ENCODE measurements around the gene SRGN. TPM values are rescaled to one million over a fixed set of nuclear protein-coding genes. Genes with fewer than 3 reads are reported as not detected.
"Not testable (repeated sequence)": the region's sequence is repeated elsewhere in the genome, so short reads cannot be mapped to it uniquely, and the experiment has no call there.

SRGN gene
- total and polyA plus RNA-seq, 8 donors = 4.1 to 40.0 (median 11.5) TPM

DNA sequence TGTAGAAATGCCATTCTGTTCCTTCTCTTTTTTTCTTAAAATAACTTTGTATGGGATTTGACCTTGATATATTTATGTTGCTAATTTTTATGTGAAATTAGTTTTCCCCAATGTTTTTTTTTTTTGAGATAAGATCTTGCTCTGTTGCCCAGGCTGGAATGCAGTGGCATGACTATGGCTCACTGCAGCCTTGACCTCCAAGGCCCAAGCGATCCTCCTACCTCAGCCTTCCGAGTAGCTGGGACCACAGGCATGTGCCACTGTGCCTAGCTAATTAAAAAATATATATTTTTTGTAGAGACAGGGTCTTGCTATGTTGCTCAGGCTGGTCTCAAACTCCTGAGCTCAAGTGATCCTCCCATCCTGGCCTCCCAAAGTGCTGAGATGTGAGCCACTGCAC, 52.1 kb downstream of the SRGN start:
- Histone ChIP-seq H3K9me3 (no peaks in the 10 kb centered on the region), H3K27ac (no peak overlapping the region), H3K4me3 (no peak overlapping the region), H3K27me3 (no peaks in the 10 kb centered on the region), H3K4me1 (no peaks in the 10 kb centered on the region), H3K36me3 (no peaks in the 10 kb centered on the region)
- TF ChIP-seq, protein P1, sequence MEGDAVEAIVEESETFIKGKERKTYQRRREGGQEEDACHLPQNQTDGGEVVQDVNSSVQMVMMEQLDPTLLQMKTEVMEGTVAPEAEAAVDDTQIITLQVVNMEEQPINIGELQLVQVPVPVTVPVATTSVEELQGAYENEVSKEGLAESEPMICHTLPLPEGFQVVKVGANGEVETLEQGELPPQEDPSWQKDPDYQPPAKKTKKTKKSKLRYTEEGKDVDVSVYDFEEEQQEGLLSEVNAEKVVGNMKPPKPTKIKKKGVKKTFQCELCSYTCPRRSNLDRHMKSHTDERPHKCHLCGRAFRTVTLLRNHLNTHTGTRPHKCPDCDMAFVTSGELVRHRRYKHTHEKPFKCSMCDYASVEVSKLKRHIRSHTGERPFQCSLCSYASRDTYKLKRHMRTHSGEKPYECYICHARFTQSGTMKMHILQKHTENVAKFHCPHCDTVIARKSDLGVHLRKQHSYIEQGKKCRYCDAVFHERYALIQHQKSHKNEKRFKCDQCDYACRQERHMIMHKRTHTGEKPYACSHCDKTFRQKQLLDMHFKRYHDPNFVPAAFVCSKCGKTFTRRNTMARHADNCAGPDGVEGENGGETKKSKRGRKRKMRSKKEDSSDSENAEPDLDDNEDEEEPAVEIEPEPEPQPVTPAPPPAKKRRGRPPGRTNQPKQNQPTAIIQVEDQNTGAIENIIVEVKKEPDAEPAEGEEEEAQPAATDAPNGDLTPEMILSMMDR (IDR thresholded peaks at IDR 0.05) = no peak
- intact Hi-C loops (cut with DNase I) = no loop called here
- WGBS, 2 donors = 88 to 93% methylated on average over 2 of the region's 2 CpGs
- ATAC-seq = no peak
- DNase-seq = no peak
- FAIRE-seq = no peak

DNA sequence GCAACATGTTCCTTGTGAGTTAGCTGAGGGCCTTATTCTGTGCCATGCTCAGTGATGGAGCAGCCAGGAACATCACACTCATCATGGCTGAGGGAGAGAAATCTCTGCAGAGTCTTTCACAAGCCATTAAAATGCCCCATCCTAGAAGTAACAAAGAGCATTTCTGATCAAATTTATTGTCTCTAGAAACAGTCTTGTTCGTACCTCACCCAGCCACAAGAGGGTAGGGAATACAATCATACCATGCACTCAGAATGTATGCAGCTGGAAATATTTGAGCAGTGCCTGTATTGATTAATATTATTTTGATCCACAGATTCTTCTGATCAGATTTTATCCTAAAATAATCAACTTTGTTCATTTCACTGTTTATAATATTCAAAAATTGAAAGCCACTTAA, 53.4 kb downstream of the SRGN start:
- DNase-seq = no peak
- FAIRE-seq = no peak
- no peak overlapping the region for H3K4me3 ChIP-seq
- no peaks in the 10 kb centered on the region for H3K4me1 ChIP-seq
- H3K9me3 ChIP-seq = no peaks in the 10 kb centered on the region
- intact Hi-C loops (cut with DNase I) = no loop called here
- no peaks in the 10 kb centered on the region for H3K27me3 ChIP-seq
- 74 to 89% methylated on average over 1 of the region's 1 CpG for WGBS, 2 donors
- no peaks in the 10 kb centered on the region for H3K36me3 ChIP-seq
- TF ChIP-seq, protein P1 (IDR thresholded peaks at IDR 0.05) = no peak
- H3K27ac ChIP-seq = no peak overlapping the region
- ATAC-seq = no peak

DNA sequence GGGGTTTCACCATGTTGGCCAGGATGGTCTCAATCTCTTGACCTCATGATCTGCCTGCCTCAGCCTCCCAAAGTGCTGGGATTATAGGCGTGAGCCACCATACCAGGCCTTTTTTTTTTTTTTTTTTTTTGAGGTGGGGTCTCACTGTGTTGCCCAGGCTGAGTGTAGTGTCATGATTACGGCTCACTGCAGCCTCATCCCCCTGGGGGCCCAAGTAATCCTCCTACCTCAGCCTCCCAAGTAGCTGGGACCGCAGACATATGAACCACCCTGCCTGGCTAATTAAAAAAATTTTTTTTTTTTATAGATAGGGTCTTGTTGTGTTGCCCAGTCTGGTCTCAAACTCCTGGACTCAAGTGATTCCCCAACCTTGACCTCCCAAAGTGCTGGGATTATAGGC, 54.2 kb downstream of the SRGN start:
- H3K9me3 ChIP-seq; ATAC-seq; H3K27me3 ChIP-seq; H3K4me1 ChIP-seq; H3K4me3 ChIP-seq; intact Hi-C loops (cut with DNase I); DNase-seq; H3K27ac ChIP-seq; FAIRE-seq; H3K36me3 ChIP-seq: not testable (repeated sequence)
- 95 to 100% methylated on average over 2 to 3 of the region's 3 CpGs for WGBS, 2 donors

GRCh38 chr10:69142983-69143382, 55.1 kb downstream of the SRGN start:
- no peak for DNase-seq
- Histone ChIP-seq H3K27ac (no peak overlapping the region), H3K9me3 (no peaks in the 10 kb centered on the region), H3K4me1 (peaks cover 0 to 3% (median 0%) of the 10 kb centered on the region in 3 donors), H3K27me3 (no peaks in the 10 kb centered on the region), H3K36me3 (no peaks in the 10 kb centered on the region), H3K4me3 (no peak overlapping the region)
- 59 to 60% methylated on average over 3 of the region's 3 CpGs for WGBS, 2 donors
- intact Hi-C loops (cut with DNase I) = no loop called here
- ATAC-seq = no peak
- FAIRE-seq = no peak
- TF ChIP-seq, protein P1 (IDR thresholded peaks at IDR 0.05) = no peak

GRCh38 chr10:69145329-69145728, 57.4 kb downstream of the SRGN start:
- no peaks in the 10 kb centered on the region for H3K36me3 ChIP-seq
- intact Hi-C loops (cut with DNase I) = no loop called here
- TF ChIP-seq, protein P1 (IDR thresholded peaks at IDR 0.05) = no peak
- H3K4me1 ChIP-seq = peaks cover 0 to 3% (median 0%) of the 10 kb centered on the region in 3 donors
- H3K27me3 ChIP-seq = no peaks in the 10 kb centered on the region
- H3K9me3 ChIP-seq = no peaks in the 10 kb centered on the region
- no peak overlapping the region for H3K27ac ChIP-seq
- FAIRE-seq (no peak), ATAC-seq (no peak), DNase-seq (no peak)
- 92 to 95% methylated on average over 1 of the region's 1 CpG for WGBS, 2 donors
- no peak overlapping the region for H3K4me3 ChIP-seq

Data from pancreas (tissue), 10 donors.